GM13977 (cell line): ENCODE results near the gene GMPR2.

ENCODE experiments used
- DNase-seq: peaks from one replicate; pipeline ENCODE4 v3.0.0; 2012; ENCODE audit warnings: low spot score
- CTCF ChIP-seq: IDR thresholded peaks from 2 replicates; pipeline ENCODE4 v1.5.1; 2012; ENCODE audit warnings: mild to moderate bottlenecking, control low read depth; ENCODE audit not compliant: insufficient read depth; ENCODE audit errors: extremely low read depth, missing control alignments
- in situ Hi-C: fragments of 300-500 bp; cut with MboI; formaldehyde crosslinking; loops from one replicate; pipeline ENCODE4 v1.12.0; 2022; ENCODE audit warnings: low sequenced_read_pairs, low pct_unique_long_range_greater_than_20kb, mixed read lengths, inconsistent platforms; ENCODE audit not compliant: unreplicated experiment

The GMPR2 gene

DNA sequence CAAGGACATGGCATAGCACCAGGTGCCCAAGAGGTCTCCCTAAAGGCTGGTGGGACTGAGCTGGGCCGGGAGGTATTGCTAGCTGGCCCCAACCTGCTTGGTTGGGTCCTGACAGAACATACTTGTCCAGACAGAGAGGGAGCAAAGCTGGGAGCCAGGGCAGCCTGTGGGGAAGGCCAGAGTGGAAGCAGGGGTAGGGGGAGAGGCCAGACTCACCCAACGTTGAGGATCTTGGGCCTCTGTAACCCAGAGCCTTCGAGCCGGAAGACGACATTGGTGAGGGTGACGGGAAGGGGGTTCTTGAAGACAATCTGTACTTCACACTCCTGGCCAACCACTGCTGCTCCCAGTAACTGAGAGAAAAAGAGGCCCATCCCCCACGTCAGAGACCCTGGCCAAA, 21.2 kb downstream of the GMPR2 start:
- no peak for DNase-seq
- no peak for TF ChIP-seq CTCF
- in situ Hi-C loops: no loop called here

- no peak for TF ChIP-seq CTCF
- DNase-seq: no peak
- in situ Hi-C loops: no loop called here
These were observed 22.1 kb downstream of the GMPR2 start for GRCh38 chr14:24254630-24255392.

DNA sequence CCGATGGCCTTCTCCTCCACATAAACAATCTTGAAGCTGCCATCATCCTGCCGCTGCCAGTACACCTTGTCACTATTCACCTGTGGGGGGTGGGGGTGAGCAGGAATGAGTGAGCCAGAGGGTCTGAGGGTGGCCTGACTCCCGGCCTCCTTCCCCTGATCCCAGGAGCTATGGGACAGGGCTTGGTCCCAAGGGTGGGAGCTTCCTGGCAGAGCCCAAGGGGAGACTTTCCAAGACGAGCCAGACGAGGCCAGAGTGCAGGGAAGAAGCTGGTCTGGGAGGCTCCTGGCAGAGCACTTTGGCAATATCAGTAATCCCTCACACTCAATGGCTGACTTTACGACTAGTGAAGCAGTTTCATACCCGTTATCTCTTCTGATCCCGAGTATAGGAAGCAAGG, 22.7 kb downstream of the GMPR2 start:
- no peak for TF ChIP-seq CTCF
- DNase-seq: no peak
- in situ Hi-C loops: no loop called here

DNA sequence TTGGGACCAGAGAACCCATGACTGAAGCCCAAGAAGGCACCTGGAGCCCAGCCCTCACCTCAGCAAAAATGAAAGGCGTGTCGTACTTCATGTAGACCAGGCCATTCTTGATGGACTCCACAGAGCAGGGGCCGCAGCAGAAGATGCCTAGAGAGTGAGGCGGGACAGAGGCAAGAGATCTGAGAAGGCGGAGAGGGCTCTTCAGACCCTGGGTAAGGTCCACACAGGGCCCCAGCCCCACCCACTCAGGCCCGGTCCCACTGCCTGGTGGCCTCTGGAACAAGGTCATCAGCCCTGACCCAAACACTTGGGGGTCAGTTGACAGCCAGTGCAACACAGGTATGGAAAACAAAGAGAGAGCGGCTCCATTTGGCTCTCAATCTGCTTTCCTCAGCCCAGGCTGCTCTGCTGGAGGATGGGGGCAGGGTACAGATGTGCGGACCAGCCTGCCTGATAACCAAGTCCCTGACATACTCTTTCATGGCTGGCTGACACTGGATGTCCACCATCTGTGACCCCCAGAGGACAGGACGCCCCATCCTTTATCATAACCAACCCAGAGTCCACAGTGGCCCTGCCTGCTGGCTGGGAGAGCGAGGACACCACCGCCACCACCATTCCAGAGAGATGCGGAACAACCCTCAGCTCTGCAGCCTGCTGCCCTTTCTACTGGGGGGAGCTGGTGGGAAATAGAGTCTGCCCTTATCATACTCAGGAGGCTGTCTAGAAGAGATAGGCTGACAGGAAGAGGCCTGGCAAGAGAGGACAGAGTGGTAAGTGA, 23.4 kb downstream of the GMPR2 start:
- no peak for DNase-seq
- no peak for TF ChIP-seq CTCF
- in situ Hi-C loops: no loop called here

GRCh38 chr14:24256960-24257359, 24.2 kb downstream of the GMPR2 start:
- no peak for DNase-seq
- in situ Hi-C loops: no loop called here
- no peak for TF ChIP-seq CTCF

GRCh38 chr14:24258119-24258518, 25.4 kb downstream of the GMPR2 start:
- in situ Hi-C loops: no loop called here
- TF ChIP-seq CTCF: no peak
- no peak for DNase-seq
